Brain microvascular endothelial cell (primary cell): ENCODE measurements around the gene SBK3.
A peak's percentile ranks its signal among the peaks of the same experiment; 100 is the strongest.

Experiments used
- DNase-seq: peaks from one replicate; pipeline ENCODE4 v3.0.0-alpha.2; 2020
- H3K27ac ChIP-seq: fragments of 250-450 bp; sonication (Bioruptor Pico); 2 replicates; pipeline ENCODE4 v1.5.1; 2020; ENCODE audit warnings: mild to moderate bottlenecking, moderate library complexity
- H3K27me3 ChIP-seq: fragments of 250-450 bp; sonication (Bioruptor Pico); replicated peaks from 2 replicates; pipeline ENCODE4 v1.5.1; 2020; ENCODE audit warnings: mild to moderate bottlenecking
- H3K36me3 ChIP-seq: fragments of 250-450 bp; sonication (Bioruptor Pico); replicated peaks from 2 replicates; pipeline ENCODE4 v1.5.1; 2020; ENCODE audit warnings: mild to moderate bottlenecking
- H3K4me3 ChIP-seq: 2 replicates; pipeline ENCODE4 v1.5.1; 2011; ENCODE audit warnings: low read depth, mild to moderate bottlenecking, control low read depth, low read length, moderate library complexity
- CTCF ChIP-seq: IDR thresholded peaks from 2 replicates; pipeline ENCODE4 v1.5.1; 2011; ENCODE audit warnings: low read depth, mild to moderate bottlenecking, moderate library complexity, low read length, control low read depth, inconsistent platforms; ENCODE audit errors: missing control alignments
- in situ Hi-C: cut with HindIII; loops from 2 replicates; pipeline ENCODE4 v1.10.0; 2017; ENCODE audit warnings: low sequenced_read_pairs, low pct_ligation_motif_present

The SBK3 gene

GRCh38 chr19:55563261-55563690, 17.9 kb upstream of the SBK3 start:
- no peak for TF ChIP-seq CTCF
- Histone ChIP-seq H3K27me3 (no peaks in the 10 kb centered on the region), H3K27ac (no peak overlapping the region), H3K4me3 (no peak overlapping the region), H3K36me3 (no peaks in the 10 kb centered on the region)
- DNase-seq = no peak
- in situ Hi-C loops = no loop called here

DNA sequence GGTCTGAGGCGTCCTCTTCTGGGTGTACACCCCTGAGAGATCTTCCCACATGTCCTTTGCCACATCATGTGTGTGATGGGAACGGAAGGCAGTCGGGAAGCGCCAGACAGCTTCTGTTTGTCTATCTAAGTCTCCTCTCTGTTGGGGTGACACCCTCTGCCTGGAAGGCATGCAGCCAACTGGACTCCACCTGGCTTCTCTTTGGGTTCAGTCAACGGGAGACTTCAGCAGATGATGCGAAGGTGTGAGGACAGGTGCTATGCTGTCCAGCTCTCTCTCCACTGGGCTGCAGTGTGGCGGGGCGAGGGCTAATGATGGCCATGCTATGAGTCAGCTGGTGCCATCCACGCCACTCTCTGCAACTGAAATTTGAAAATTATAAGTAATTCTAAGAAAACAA, 14.3 kb upstream of the SBK3 start:
- in situ Hi-C loops = no loop called here
- Histone ChIP-seq H3K36me3 (no peaks in the 10 kb centered on the region), H3K4me3 (no peak overlapping the region), H3K27me3 (no peaks in the 10 kb centered on the region), H3K27ac (no peak overlapping the region)
- TF ChIP-seq CTCF = no peak
- no peak for DNase-seq

GRCh38 chr19:55554741-55555152, 9.4 kb upstream of the SBK3 start:
- Histone ChIP-seq H3K27me3 (no peaks in the 10 kb centered on the region), H3K4me3 (no peak overlapping the region), H3K27ac (no peak overlapping the region), H3K36me3 (no peaks in the 10 kb centered on the region)
- in situ Hi-C loops = no loop called here
- TF ChIP-seq CTCF = no peak
- DNase-seq = no peak

DNA sequence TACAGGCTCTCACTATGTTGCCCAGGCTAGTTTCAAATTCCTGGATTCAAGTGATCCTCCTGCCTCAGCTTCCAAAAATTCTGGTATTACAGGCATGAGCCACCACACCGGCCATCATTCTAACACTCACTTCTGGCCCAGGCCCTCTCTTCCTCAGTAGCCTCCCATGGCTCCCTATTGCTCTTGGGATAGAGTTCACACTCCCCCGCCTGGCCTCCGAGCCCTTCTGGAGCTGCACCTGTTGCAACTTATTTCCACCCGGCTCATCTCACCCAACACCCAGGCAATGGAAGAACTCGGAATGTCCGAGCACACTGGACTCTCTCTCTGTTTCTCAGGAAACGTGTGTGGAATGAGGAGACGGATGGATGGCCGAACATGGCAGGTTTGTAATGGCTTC, 9.0 kb upstream of the SBK3 start:
- no peak for DNase-seq
- Histone ChIP-seq H3K27me3 (no peaks in the 10 kb centered on the region), H3K36me3 (no peaks in the 10 kb centered on the region), H3K27ac (no peak overlapping the region), H3K4me3 (no peak overlapping the region)
- in situ Hi-C loops = no loop called here
- TF ChIP-seq CTCF = no peak

GRCh38 chr19:55553217-55554182, 8.2 kb upstream of the SBK3 start:
- TF ChIP-seq CTCF = peak; percentile 6
- H3K4me3 ChIP-seq = no peak overlapping the region
- in situ Hi-C loops = no loop called here
- H3K27me3 ChIP-seq = no peaks in the 10 kb centered on the region
- no peak for DNase-seq
- H3K27ac ChIP-seq = peak overlapping the region; percentile 14
- no peaks in the 10 kb centered on the region for H3K36me3 ChIP-seq
